SJSA1 (cell line): Measurements from ENCODE around the gene NTM. TPM values are rescaled to one million over a fixed set of nuclear protein-coding genes. Genes with fewer than 3 reads are reported as not detected.

Source experiments
- DNase-seq, 2 experiments: peaks; one replicate each; pipeline ENCODE4 v3.0.0-alpha.2; 2015 to 2020; ENCODE audit warnings: low spot score in 2 of 2, low read depth in 1 of 2
- H3K27ac ChIP-seq: fragments of 250-450 bp; sonication (Bioruptor Pico); 2 replicates; pipeline ENCODE4 v1.5.1; 2020; ENCODE audit warnings: mild to moderate bottlenecking, moderate library complexity
- H3K27me3 ChIP-seq: fragments of 250-450 bp; sonication (Bioruptor Pico); replicated peaks from 2 replicates; pipeline ENCODE4 v1.5.1; 2020; ENCODE audit warnings: mild to moderate bottlenecking, moderate library complexity
- H3K36me3 ChIP-seq: fragments of 250-450 bp; sonication (Bioruptor Pico); 2 replicates; pipeline ENCODE4 v1.5.1; 2020; ENCODE audit warnings: mild to moderate bottlenecking
- H3K4me1 ChIP-seq: fragments of 250-450 bp; sonication (Bioruptor Pico); replicated peaks from 2 replicates; pipeline ENCODE4 v1.6.1; 2021; ENCODE audit warnings: mild to moderate bottlenecking
- H3K4me3 ChIP-seq: fragments of 250-450 bp; sonication (Bioruptor Pico); 2 replicates; pipeline ENCODE4 v1.5.1; 2020; ENCODE audit warnings: mild to moderate bottlenecking
- H3K9me3 ChIP-seq: fragments of 250-450 bp; sonication (Bioruptor Pico); replicated peaks from 2 replicates; pipeline ENCODE4 v1.5.1; 2020; ENCODE audit warnings: mild to moderate bottlenecking
- total RNA-seq: library from RNA; depleted of rRNA; stranded (reverse); fragments of >200 nt; shearing (Covaris generic); gene quantifications from 2 replicates; pipeline ENCODE4 v1.2.3, GENCODE V29; 2014

NTM gene
- total RNA-seq, 1 experiment from 2014 or later, result 0.34 TPM

DNA sequence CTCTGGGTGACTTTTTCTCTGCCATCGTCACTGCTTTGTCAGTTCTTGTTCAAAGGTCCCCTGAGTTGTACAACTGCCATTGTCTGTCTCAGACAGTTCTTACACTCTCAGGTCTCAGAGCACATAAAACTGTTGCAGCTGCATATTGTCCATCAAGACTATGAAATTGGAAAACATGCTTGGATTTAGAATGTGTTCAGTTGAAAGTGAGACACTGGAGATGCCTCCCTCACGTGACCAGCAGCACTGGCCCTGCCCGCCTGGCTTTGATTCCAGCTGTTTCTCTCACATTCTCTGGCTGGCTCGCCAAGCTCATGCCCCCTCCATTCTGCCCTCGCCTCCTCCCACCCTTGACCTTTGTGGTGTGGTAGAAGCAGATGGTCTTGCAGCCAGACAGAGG, 244.2 kb downstream of the NTM start:
- no peak overlapping the region for H3K27ac ChIP-seq
- no peak for DNase-seq
- no peaks in the 10 kb centered on the region for H3K36me3 ChIP-seq
- H3K4me1 ChIP-seq, result no peaks in the 10 kb centered on the region
- H3K27me3 ChIP-seq, result no peaks in the 10 kb centered on the region
- no peak overlapping the region for H3K4me3 ChIP-seq
- no peaks in the 10 kb centered on the region for H3K9me3 ChIP-seq

DNA sequence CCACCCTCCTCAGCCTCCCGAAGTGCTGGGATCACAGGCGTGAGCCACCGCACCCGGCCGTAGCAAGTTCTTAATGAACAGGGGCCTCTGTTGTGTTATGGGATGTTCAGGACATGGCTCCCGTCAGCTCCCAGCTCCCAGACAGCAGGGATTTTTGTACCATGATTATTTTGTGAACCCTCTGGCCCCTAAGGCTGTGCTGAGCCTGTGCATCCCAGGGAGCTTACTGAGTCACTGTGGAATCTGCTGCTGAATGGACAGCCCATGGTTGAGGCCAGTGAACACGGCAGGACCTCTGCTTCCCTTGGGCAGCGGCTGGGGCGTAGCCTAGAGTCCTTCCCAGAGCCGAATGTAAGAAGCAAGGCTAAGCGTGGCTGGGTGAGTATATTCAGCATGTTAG, 245.2 kb downstream of the NTM start:
- H3K27ac ChIP-seq, result no peak overlapping the region
- no peaks in the 10 kb centered on the region for H3K4me1 ChIP-seq
- no peak for DNase-seq
- no peaks in the 10 kb centered on the region for H3K36me3 ChIP-seq
- no peak overlapping the region for H3K4me3 ChIP-seq
- no peaks in the 10 kb centered on the region for H3K9me3 ChIP-seq
- no peaks in the 10 kb centered on the region for H3K27me3 ChIP-seq

DNA sequence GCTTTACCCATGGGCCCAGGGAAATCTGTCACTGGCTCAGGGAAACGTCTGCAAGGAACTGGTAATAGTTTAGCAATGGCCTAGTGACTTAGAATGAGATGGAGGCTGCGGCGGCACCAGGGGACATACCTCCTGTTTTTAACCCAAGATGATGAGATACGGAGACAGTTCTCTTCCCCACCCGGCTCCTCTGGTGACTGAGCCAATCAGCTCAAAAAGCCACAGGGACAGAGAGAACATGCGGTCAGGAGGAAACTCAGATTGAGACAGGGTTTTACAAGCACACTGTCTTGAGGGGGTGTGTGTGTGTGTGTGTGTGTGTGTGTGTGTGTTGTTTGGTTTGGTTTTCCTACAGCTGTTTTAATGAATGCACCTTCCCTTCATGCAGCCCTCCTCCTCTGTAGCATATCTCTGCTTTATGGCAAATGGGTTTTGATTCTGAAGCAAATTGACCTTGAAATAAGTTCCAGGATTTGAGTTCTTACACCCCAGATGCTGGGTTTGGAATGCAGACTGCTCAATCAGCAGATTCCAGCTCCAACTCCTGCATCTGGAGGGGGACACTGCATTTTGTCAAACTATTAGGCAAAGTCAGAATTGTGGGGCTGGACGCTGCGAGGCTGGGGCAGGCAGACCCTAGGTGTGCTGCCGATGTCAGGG, 246.2 kb downstream of the NTM start:
- Histone ChIP-seq H3K4me3 (no peak overlapping the region), H3K9me3 (no peaks in the 10 kb centered on the region), H3K27ac (no peak overlapping the region), H3K27me3 (no peaks in the 10 kb centered on the region), H3K4me1 (no peaks in the 10 kb centered on the region), H3K36me3 (no peaks in the 10 kb centered on the region)
- no peak for DNase-seq

DNA sequence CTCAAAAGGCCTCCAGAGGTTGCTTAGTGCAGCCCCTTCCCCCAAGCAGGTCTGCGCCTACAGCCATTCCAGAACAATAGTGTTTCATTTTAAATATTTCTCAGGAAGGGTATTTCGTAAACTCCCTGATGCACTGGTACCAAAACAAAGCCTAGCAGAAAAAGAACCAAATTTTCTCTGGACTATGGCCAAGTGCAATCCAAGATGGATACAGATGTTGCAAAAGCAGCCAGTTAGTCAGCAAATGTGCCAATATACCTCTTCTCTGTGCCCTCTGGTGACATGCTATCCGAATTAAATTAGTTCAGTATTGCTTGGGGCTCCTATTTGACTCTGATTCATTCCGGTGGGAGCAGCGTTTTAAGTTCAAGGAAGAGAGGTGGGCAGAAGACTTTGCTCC, 247.8 kb downstream of the NTM start:
- H3K4me3 ChIP-seq, result no peak overlapping the region
- no peaks in the 10 kb centered on the region for H3K27me3 ChIP-seq
- no peaks in the 10 kb centered on the region for H3K9me3 ChIP-seq
- no peaks in the 10 kb centered on the region for H3K4me1 ChIP-seq
- H3K27ac ChIP-seq, result no peak overlapping the region
- DNase-seq, result no peak
- no peaks in the 10 kb centered on the region for H3K36me3 ChIP-seq

GRCh38 chr11:131622193-131622592, 251.8 kb downstream of the NTM start:
- no peaks in the 10 kb centered on the region for H3K36me3 ChIP-seq
- no peaks in the 10 kb centered on the region for H3K4me1 ChIP-seq
- H3K9me3 ChIP-seq, result no peaks in the 10 kb centered on the region
- DNase-seq, result no peak
- no peak overlapping the region for H3K4me3 ChIP-seq
- H3K27me3 ChIP-seq, result no peaks in the 10 kb centered on the region
- H3K27ac ChIP-seq, result no peak overlapping the region

DNA sequence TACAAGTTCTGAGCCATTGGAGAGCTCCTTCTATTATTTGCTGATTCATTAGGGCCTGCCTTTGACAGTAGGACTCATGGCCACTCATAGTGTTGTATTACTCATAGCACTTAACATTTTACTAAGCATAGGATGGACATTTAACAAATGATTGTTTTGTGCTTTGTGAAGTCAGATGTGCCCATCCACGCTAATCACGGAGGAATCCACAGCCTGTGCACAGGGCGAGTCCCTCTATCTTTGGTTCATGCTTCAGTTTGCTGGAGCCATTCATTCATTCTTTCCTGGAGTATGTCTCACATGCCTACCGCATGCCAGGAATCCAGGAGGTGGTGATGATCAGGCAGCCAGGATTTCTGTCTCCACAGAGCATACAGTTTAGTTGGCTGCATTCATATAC, 254.1 kb downstream of the NTM start:
- H3K9me3 ChIP-seq, result no peaks in the 10 kb centered on the region
- no peak overlapping the region for H3K27ac ChIP-seq
- H3K36me3 ChIP-seq, result no peaks in the 10 kb centered on the region
- H3K27me3 ChIP-seq, result no peaks in the 10 kb centered on the region
- H3K4me3 ChIP-seq, result no peak overlapping the region
- no peaks in the 10 kb centered on the region for H3K4me1 ChIP-seq
- no peak for DNase-seq

- H3K9me3 ChIP-seq, result no peaks in the 10 kb centered on the region
- H3K27me3 ChIP-seq, result no peaks in the 10 kb centered on the region
- H3K4me3 ChIP-seq, result no peak overlapping the region
- no peak overlapping the region for H3K27ac ChIP-seq
- DNase-seq, result no peak
- H3K4me1 ChIP-seq, result no peaks in the 10 kb centered on the region
- no peaks in the 10 kb centered on the region for H3K36me3 ChIP-seq
Measured at GRCh38 chr11:131626788-131627187, 256.4 kb downstream of the NTM start.

DNA sequence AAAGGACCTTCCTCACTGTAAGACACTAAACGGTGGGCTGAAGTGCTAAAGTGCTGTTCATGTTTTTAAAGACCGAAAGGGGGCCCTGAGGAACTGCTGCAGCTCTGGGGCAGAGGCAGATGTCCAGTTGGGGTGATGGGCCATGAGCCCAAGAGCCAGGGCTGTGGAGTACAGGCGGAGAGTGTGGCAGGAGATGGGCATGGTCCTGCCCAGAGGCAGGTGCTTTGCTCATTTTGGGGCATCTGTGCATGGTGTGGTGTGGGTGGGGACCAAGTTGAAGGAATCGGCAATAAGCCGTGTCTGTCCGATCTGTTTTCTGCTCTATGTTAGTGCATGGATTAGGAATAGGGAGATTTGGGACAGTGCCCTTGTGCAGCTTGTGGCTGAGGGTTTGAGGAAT, 258.3 kb downstream of the NTM start:
- Histone ChIP-seq H3K27me3 (no peaks in the 10 kb centered on the region), H3K36me3 (no peaks in the 10 kb centered on the region), H3K9me3 (no peaks in the 10 kb centered on the region), H3K4me1 (no peaks in the 10 kb centered on the region), H3K27ac (no peak overlapping the region), H3K4me3 (no peak overlapping the region)
- no peak for DNase-seq

DNA sequence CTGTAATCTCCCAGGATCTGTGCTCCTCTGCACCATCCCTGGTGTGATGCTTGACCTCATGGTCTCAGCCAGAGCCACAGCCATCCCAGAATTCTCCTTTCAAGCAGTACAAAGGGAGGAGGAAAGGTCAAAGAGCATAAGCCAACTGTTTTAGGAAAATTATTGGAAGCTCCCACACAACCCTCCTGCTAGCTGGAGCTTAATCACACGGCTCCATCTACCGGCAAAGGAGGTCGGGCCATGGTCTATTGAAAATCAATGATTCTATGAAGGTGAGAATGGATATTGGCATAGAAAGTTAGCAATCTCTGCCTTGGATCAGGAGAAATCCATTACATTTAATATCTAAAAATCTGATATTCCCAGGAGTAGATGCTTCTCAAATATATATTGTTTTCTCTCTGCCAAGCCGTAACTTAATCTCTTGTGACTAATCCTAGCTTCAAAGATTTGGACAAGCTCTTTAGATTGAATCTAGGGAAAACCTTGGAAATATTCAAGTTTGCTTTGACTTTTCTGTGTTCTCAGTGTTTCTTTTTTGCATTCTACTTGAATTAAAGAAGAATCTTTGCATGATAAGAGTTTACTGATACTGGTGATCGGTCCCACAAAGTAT, 259.6 kb downstream of the NTM start:
- H3K4me3 ChIP-seq, result no peak overlapping the region
- no peaks in the 10 kb centered on the region for H3K9me3 ChIP-seq
- H3K4me1 ChIP-seq, result no peaks in the 10 kb centered on the region
- DNase-seq, result no peak
- H3K27ac ChIP-seq, result no peak overlapping the region
- no peaks in the 10 kb centered on the region for H3K36me3 ChIP-seq
- H3K27me3 ChIP-seq, result no peaks in the 10 kb centered on the region

DNA sequence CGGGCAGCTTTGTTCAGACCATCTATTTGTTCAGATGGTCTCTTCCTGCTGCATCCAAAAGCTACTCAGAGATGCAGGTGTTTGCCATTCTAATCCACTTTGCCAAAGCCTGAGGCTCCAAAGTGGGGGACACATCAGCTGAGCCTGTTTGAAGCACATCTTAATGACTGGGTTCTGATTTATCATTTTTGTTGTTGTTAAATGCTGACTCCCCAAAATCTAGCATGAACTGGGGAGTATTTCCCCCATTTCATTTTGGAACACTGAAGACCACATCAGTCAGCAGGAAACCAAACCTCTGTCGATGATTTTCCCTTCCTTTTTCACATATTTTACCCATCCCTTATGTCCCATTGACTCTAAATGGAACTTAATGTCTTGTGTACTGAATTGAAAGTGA, 262.6 kb downstream of the NTM start:
- Histone ChIP-seq H3K27ac (no peak overlapping the region), H3K27me3 (no peaks in the 10 kb centered on the region), H3K4me3 (no peak overlapping the region), H3K4me1 (no peaks in the 10 kb centered on the region), H3K36me3 (no peaks in the 10 kb centered on the region), H3K9me3 (no peaks in the 10 kb centered on the region)
- DNase-seq, result no peak

- H3K27me3 ChIP-seq, result no peaks in the 10 kb centered on the region
- no peaks in the 10 kb centered on the region for H3K4me1 ChIP-seq
- no peaks in the 10 kb centered on the region for H3K9me3 ChIP-seq
- H3K27ac ChIP-seq, result no peak overlapping the region
- no peak overlapping the region for H3K4me3 ChIP-seq
- no peaks in the 10 kb centered on the region for H3K36me3 ChIP-seq
- DNase-seq, result no peak
Measured at GRCh38 chr11:131633921-131634715, 263.7 kb downstream of the NTM start.

DNA sequence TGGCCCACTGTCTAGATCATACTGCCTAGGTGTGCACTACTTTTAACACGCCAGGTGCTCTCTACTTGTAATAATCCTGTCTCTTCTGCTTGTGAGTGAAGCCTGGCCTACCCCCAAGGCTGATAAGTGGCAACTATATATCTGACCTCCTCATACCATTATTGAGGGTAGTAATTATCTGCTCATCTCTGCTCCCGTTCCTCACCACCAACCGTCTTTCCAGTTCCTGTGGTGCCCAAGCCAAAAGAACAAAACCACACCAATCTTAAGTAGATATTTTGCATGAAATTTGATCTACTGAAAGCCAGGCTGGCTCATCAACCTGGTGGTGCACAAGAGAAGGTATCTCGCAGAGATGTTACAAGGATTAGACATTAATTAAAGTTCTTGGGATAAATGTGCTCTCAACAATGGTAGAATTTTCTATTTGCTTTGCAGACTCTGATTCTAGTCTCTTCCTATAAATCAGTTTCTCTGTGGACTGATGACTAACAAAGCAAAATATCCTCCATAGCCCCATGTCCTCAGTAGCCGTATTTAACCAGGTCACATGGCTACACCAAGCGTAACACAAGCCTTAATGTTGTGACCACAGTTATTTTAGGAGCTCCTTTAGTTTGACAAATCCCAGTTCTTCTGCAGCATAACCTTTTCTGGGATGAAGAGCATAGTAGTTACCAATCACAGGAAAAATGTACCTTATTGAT, 267.2 kb downstream of the NTM start:
- H3K36me3 ChIP-seq, result no peaks in the 10 kb centered on the region
- no peak overlapping the region for H3K27ac ChIP-seq
- no peaks in the 10 kb centered on the region for H3K9me3 ChIP-seq
- no peaks in the 10 kb centered on the region for H3K4me1 ChIP-seq
- no peak for DNase-seq
- H3K27me3 ChIP-seq, result no peaks in the 10 kb centered on the region
- H3K4me3 ChIP-seq, result no peak overlapping the region

DNA sequence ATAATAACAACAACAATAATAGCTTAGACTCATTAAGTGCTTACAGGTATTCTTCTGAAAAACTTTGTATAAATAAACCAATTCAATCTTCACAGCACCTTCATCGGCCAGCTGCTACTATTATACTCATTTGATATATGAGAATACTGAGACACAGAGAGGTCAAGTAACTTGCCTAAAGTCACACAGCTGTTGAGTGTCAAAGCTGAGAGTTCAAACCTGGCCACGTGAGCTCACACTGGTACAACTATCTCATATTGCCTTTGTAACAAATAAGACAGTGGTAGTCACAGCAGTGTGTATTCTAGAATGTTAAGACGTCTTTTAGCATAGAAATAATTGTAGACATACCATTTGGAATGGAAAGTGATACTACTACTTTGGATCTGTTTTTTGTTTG, 268.5 kb downstream of the NTM start:
- H3K27ac ChIP-seq, result no peak overlapping the region
- no peaks in the 10 kb centered on the region for H3K27me3 ChIP-seq
- H3K4me3 ChIP-seq, result no peak overlapping the region
- H3K36me3 ChIP-seq, result no peaks in the 10 kb centered on the region
- no peaks in the 10 kb centered on the region for H3K4me1 ChIP-seq
- no peak for DNase-seq
- no peaks in the 10 kb centered on the region for H3K9me3 ChIP-seq

- Histone ChIP-seq H3K36me3 (no peaks in the 10 kb centered on the region), H3K4me1 (no peaks in the 10 kb centered on the region), H3K9me3 (no peaks in the 10 kb centered on the region), H3K27ac (no peak overlapping the region), H3K4me3 (no peak overlapping the region), H3K27me3 (no peaks in the 10 kb centered on the region)
- no peak for DNase-seq
Measured at GRCh38 chr11:131640320-131640719, 269.9 kb downstream of the NTM start.
